Left lung (tissue), 10 donors: ENCODE data around the gene VN1R5. TPM values are rescaled to one million over a fixed set of nuclear protein-coding genes. Genes with fewer than 3 reads are reported as not detected.

Experiments used
- ATAC-seq: fragments of 200-7000 bp; cut with Tn5 transposase; one replicate; pipeline ENCODE4 v1.9.1; 2020; ENCODE audit warnings: moderate library complexity
- DNase-seq, 4 donors: peaks; one replicate each; pipeline ENCODE4 v3.0.0-alpha.2; 2013 to 2020
- H3K27ac ChIP-seq, 2 donors: fragments of 200-600 bp; sonication (generic) in 1 of 2; one replicate each; pipeline versions ENCODE4 v1.5.0 to v1.8.0; 2020 to 2021
- H3K27me3 ChIP-seq, 2 donors: fragments of 200-600 bp; sonication (generic) in 1 of 2; one replicate each; pipeline versions ENCODE4 v1.5.0 to v1.8.0; 2020 to 2021
- H3K36me3 ChIP-seq, 2 donors: fragments of 200-600 bp; sonication (generic) in 1 of 2; one replicate each; pipeline versions ENCODE4 v1.5.0 to v1.8.0; 2020 to 2021
- H3K4me1 ChIP-seq, 2 donors: fragments of 200-600 bp; one replicate each; pipeline ENCODE4 v1.8.0; 2021
- H3K4me3 ChIP-seq, 2 donors: fragments of 200-600 bp; sonication (generic) in 1 of 2; one replicate each; pipeline versions ENCODE4 v1.5.0 to v1.8.0; 2020 to 2021; ENCODE audit warnings: mild to moderate bottlenecking in 1 of 2
- H3K9me3 ChIP-seq, 2 donors: fragments of 200-600 bp; sonication (generic) in 1 of 2; one replicate each; pipeline versions ENCODE4 v1.5.0 to v1.8.0; 2020 to 2021
- CTCF ChIP-seq, 2 donors: fragments of 200-600 bp; sonication (generic) in 1 of 2; IDR thresholded peaks; one replicate each; pipeline versions ENCODE4 v1.5.0 to v1.8.0; 2021; ENCODE audit warnings: antibody characterized with exemption in 2 of 2
- intact Hi-C, 2 donors: fragments of 100-400 bp; cut with DNase I; formaldehyde crosslinking; loops; one replicate each; pipeline versions ENCODE4 v1.11.2 to v1.14.2; 2022
- polyA plus RNA-seq, 6 donors: library from polyadenylated mRNA; unstranded; fragments of 120-200 nt; gene quantifications; one replicate each; pipeline ENCODE4 v1.2.1, GENCODE V29; 2013; ENCODE audit not compliant: insufficient read length in 6 of 6
- total RNA-seq, 2 donors: library from RNA; stranded (reverse); fragmentation: NEBNext Ultra II Directional; extraction: Animal tissue kit (Norgen Biotek cat#: 25700); gene quantifications; one replicate each; pipeline ENCODE4 v1.2.1, GENCODE V29; 2021
- donor health status: DM: no; HTN: yes; CAD: no.
- donor health status: DM: no; HTN: no; CAD: no.

The VN1R5 gene
- total and polyA plus RNA-seq, 8 donors, result 0.11 TPM; not detected in 7

GRCh38 chr1:247291161-247291560 is 35.3 kb downstream of the VN1R5 start:
- TF ChIP-seq CTCF (IDR thresholded peaks at IDR 0.05), result no peak
- Histone ChIP-seq H3K4me1 (no peaks in the 10 kb centered on the region), H3K9me3 (peaks cover 0 to 22% of the 10 kb centered on the region in 2 donors), H3K36me3 (no peaks in the 10 kb centered on the region), H3K27me3 (no peaks in the 10 kb centered on the region), H3K27ac (no peak overlapping the region), H3K4me3 (no peak overlapping the region)
- intact Hi-C loops, result no loop called here
- ATAC-seq (no peak), DNase-seq (peak in 1 of 4 donors; percentile 41)

GRCh38 chr1:247291833-247292561 is 36.1 kb downstream of the VN1R5 start:
- intact Hi-C loops, result no loop called here
- no peaks in the 10 kb centered on the region for H3K4me1 ChIP-seq
- TF ChIP-seq CTCF (IDR thresholded peaks at IDR 0.05), result no peak
- H3K9me3 ChIP-seq, result peaks cover 0 to 14% of the 10 kb centered on the region in 2 donors
- peak in 1 of 4 donors; percentile 57 for DNase-seq
- H3K27ac ChIP-seq, result no peak overlapping the region
- no peak for ATAC-seq
- no peaks in the 10 kb centered on the region for H3K27me3 ChIP-seq
- H3K36me3 ChIP-seq, result no peaks in the 10 kb centered on the region
- H3K4me3 ChIP-seq, result no peak overlapping the region

- H3K36me3 ChIP-seq, result no peaks in the 10 kb centered on the region
- H3K4me1 ChIP-seq, result no peaks in the 10 kb centered on the region
- H3K27ac ChIP-seq, result no peak overlapping the region
- H3K9me3 ChIP-seq, result peaks cover 0 to 6% of the 10 kb centered on the region in 2 donors
- H3K4me3 ChIP-seq, result no peak overlapping the region
- ATAC-seq (no peak), DNase-seq (no peak)
- intact Hi-C loops, result no loop called here
- no peak for TF ChIP-seq CTCF (IDR thresholded peaks at IDR 0.05)
- H3K27me3 ChIP-seq, result no peaks in the 10 kb centered on the region
These were observed 37.2 kb downstream of the VN1R5 start for GRCh38 chr1:247293047-247293446.

- H3K36me3 ChIP-seq, result peaks cover 0 to 11% of the 10 kb centered on the region in 2 donors
- no peak overlapping the region for H3K4me3 ChIP-seq
- H3K9me3 ChIP-seq, result peaks cover 0 to 3% of the 10 kb centered on the region in 2 donors
- H3K27me3 ChIP-seq, result no peaks in the 10 kb centered on the region
- TF ChIP-seq CTCF (IDR thresholded peaks at IDR 0.05), result no peak
- DNase-seq, result no peak
- intact Hi-C loops, result no loop called here
- no peaks in the 10 kb centered on the region for H3K4me1 ChIP-seq
- no peak overlapping the region for H3K27ac ChIP-seq
- no peak for ATAC-seq
These were observed 38.4 kb downstream of the VN1R5 start for GRCh38 chr1:247294282-247294681.

- no peak for ATAC-seq
- Histone ChIP-seq H3K27ac (no peak overlapping the region), H3K27me3 (no peaks in the 10 kb centered on the region), H3K36me3 (peaks cover 0 to 20% of the 10 kb centered on the region in 2 donors), H3K4me3 (no peak overlapping the region), H3K9me3 (no peaks in the 10 kb centered on the region), H3K4me1 (no peaks in the 10 kb centered on the region)
- no peak for TF ChIP-seq CTCF (IDR thresholded peaks at IDR 0.05)
- DNase-seq, result no peak
- intact Hi-C loops, result no loop called here
These were observed 39.4 kb downstream of the VN1R5 start for GRCh38 chr1:247295274-247295684.
